Measurements from ENCODE around the gene IPMK.
A peak's percentile ranks its signal among the peaks of the same experiment; 100 is the strongest.
"Not testable (repeated sequence)": the region's sequence is repeated elsewhere in the genome, so short reads cannot be mapped to it uniquely, and the experiment has no call there.

IPMK gene

GRCh38 chr10:58266826-58267712, 625 bp downstream of the IPMK start:
- DNase-seq = peak; percentile 52

DNA sequence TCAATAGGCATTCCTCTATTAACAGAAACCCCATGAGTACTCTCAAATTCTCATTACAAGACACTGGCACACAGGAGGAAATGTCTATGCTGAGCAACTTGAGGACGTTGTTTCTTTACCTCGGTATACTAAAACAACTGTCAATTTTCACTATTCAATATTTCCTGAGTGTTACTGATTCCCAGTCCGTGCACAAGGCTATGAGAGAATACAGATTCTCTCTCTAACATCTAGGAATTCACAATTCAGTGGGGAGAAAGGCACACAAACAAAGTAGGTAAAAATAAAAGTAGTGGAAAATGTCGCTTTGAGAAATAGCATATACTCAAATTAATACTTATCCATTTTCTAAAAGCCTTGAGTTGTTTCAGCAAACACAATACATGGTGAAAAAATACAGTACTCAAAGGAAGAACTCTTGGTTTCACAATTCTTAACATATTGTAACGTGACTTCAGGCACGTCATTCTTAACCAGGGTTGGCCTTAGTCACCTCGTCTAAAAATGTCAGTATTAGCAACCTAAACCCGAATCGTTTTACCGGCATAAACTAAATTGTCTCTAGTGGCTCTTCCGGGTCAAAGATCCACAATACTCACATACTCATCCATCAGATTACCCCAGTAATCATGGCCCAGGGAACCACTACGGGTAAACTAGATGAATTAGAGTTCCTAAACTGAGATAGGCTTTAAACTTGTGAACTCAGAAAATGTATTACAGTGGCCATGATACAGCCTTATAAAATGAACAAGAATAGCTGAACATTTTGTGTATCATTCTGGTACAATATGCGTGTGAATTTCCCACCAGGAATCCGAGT, 1.5 kb downstream of the IPMK start:
- peak; percentile 16 for DNase-seq

- no peak for DNase-seq
These were observed 2.4 kb downstream of the IPMK start for GRCh38 chr10:58265249-58265648.

DNA sequence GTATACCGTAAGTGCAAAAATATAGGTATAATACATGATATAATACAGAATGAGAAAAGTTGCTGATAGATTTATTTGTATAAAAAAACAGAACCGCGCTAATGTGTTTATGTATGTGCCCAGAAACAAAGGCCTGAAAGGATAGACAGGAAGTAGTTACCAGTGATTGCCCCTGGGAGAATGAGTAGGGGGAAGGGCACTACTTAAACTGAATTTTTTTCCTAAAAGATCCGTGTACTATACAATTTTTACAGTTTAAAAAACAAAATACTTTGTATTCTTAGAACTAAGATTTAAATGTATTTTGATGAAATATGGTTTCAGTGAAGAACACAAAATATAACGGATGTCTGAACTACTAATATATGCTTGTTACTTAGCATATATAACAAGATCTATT, 2.9 kb downstream of the IPMK start:
- peak; percentile 59 for DNase-seq

- no peak for DNase-seq
These were observed 4.9 kb downstream of the IPMK start for GRCh38 chr10:58262766-58263165.

DNA sequence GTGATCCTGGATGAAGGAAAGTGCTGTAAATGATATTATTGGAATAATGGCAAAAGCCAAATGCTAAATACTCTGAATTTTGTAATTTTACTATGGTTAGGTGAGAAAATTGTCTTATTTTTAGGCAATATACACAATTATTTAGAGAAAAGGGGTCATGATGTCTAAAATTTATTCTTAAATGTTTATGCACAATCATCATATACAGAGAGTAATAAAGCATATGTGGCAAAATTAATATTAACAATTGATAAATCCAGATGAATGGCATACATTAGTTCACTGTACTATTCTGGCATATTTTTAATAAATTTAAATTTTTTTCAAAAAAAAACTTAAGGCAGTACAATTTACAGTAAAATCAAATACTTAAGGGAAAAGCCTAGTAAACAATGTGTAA, 7.4 kb downstream of the IPMK start:
- no peak for DNase-seq

DNA sequence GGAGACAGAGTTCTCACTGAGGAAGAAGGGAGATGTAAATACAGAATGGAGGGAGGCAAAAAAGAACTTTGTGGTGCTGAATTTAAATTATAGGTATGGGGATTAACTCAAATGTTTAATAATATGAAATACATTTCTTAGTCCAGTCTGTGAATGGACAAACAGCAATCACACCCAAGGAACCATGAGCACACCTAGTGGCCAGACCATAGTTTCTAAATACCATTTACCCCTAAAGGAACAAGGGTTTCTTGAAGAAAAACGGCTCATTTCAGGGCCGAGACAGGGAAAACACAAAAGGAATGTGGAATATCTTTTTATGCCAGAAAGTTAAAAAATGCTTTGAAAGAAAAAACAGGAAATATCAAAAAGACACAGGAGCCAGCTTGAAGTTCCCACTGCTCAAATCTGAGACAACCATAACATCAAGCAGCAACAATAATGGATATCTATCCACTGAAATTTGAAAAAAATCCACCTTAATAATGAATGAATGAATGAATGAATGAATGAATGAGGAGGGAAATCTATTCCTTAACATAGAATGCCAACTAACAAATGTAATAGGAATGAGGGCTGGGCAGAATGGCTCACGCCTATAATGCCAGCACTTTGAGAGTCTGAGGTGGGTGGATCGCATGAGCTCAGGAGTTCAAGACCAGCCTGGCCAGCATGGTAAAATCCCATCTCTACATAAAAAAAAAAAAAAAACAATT, 8.6 kb downstream of the IPMK start:
- no peak for DNase-seq

GRCh38 chr10:58256013-58256780, 11.5 kb downstream of the IPMK start:
- peak; percentile 5 for DNase-seq

GRCh38 chr10:58254644-58255043, 13.1 kb downstream of the IPMK start:
- no peak for DNase-seq

- DNase-seq = no peak
These were observed 14.5 kb downstream of the IPMK start for GRCh38 chr10:58253184-58253583.

DNA sequence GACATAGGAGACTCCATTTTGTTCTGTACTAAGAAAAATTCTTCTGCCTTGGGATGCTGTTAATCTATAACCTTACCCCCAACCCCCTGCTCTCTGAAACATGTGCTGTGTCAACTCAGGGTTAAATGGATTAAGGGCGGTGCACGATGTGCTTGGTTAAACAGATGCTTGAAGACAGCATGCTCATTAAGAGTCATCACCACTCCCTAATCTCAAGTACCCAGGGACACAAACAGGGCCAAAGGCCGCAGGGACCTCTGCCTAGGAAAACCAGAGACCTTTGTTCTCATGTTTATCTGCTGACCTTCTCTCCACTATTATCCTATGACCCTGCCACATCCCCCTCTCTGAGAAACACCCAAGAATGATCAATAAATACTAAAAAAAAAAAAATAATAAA, 23.0 kb downstream of the IPMK start:
- not testable (repeated sequence) for DNase-seq

DNA sequence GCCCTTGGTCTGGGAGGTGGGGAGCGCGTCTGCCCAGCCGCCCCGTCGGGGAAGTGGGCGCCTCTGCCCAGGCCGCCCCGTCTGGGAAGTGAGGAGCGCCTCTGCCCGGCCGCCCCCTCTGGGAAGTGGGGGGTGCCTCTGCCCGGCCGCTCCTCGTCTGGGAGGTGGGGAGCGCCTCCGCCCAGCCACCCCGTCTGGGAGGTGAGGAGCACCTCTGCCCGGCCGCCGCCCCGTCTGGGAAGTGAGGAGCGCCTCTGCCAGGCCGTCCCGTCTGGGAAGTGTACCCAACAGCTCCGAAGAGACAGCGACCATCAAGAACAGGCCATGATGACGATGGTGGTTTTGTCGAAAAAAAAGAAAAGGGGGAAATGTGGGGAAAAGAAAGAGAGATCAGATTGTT, 23.5 kb downstream of the IPMK start:
- not testable (repeated sequence) for DNase-seq

DNA sequence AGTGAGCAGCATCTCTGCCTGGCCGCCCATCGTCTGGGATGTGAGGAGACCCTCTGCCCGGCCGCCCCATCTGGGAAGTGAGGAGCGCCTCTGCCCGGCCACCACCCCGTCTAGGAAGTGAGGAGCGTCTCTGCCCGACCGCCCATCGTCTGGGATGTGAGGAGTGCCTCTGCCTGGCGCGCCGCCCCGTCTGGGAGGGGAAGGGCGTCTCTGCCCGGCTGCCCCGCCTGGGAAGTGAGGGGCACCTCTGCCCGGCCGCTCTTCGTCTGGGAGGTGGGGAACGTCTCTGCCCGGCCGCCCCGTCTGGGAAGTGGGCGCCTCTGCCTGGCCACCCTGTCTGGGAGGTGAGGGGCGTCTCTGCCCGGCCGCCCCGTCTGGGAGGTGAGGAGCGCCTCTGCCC, 23.9 kb downstream of the IPMK start:
- not testable (repeated sequence) for DNase-seq

- no peak for DNase-seq
These were observed 24.4 kb downstream of the IPMK start for GRCh38 chr10:58243269-58243668.

DNA sequence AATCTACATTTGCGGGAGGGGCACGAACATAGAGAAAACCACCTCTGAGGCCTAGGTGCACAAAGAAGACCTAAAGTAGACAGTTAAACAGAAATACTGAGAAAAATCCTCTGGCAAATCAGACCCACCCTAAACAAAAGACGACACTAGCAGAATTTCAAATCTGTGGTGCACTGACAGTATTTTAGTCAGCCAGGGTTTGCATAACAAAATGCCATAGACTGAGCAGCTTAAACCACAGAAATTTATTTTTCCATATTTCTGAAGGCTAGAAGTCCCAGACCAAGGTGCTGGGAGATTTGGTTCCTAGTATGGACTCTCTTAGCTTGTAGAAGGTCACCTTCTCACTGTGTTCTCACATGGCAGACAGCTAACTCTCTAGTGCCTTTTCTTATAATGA, 26.3 kb downstream of the IPMK start:
- DNase-seq = no peak

GRCh38 chr10:58240531-58240930, 27.2 kb downstream of the IPMK start:
- DNase-seq = no peak

DNA sequence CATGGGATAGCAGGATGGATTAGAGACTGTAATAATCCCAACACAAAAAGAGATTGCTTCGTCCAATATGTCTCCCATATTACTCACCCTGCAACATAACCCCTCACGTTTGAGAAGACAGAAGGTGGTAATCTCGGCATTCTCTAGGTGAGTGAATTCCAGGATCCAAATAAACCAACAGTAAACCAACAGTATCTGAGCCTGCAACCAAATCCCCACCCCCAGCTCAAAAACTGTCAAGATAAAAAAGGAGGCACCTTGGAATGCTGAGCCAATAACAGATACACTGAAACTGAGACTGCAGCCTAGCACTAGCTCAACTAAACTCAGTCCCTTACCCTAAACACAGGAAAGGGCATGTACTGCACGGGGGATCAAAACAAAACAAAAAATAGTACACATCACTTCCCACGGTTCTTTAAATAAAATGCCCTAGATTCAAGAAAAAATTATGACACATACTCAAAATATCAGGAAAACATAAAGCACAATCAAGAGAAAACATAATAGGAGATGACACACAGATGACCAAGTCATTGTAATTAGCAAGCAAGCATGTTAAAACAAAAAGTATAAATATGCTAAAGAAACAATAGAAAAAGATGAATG, 28.0 kb downstream of the IPMK start:
- DNase-seq = no peak

- no peak for DNase-seq
These were observed 30.5 kb downstream of the IPMK start for GRCh38 chr10:58237014-58237834.

- not testable (repeated sequence) for DNase-seq
These were observed 37.8 kb downstream of the IPMK start for GRCh38 chr10:58229856-58230255.

GRCh38 chr10:58225654-58226053, 42.0 kb downstream of the IPMK start:
- no peak for DNase-seq

GRCh38 chr10:58220769-58221451, 46.8 kb downstream of the IPMK start:
- DNase-seq = no peak

Measured in NCI-H146 (cell line).